Urinary bladder (tissue), 4 donors: ENCODE results near the gene VASN. TPM values are rescaled to one million over a fixed set of nuclear protein-coding genes. Genes with fewer than 3 reads are reported as not detected.

Source experiments
- DNase-seq: peaks from one replicate; pipeline ENCODE4 v3.0.0-alpha.2; 2015; ENCODE audit errors: extremely low spot score
- H3K27ac ChIP-seq: one replicate; pipeline ENCODE4 v1.5.1; 2013; ENCODE audit warnings: low read depth, mild to moderate bottlenecking, moderate library complexity
- H3K36me3 ChIP-seq: one replicate; pipeline ENCODE4 v1.6.1; 2013; ENCODE audit warnings: mild to moderate bottlenecking, moderate library complexity; ENCODE audit not compliant: insufficient read depth
- H3K4me1 ChIP-seq: one replicate; pipeline ENCODE4 v1.6.1; 2013; ENCODE audit warnings: mild to moderate bottlenecking, moderate library complexity; ENCODE audit not compliant: insufficient read depth
- H3K4me3 ChIP-seq: one replicate; pipeline ENCODE4 v1.5.1; 2013; ENCODE audit warnings: low read depth, low read length
- WGBS: extraction: QIAGEN DNeasy Blood & Tissue Kit; methylation state at CpG from one replicate; pipeline ENCODE4 v1.1.7; 2013; 5-methylcytosine and 5-hydroxymethylcytosine counted together
- polyA plus RNA-seq: library from polyadenylated mRNA; stranded (reverse); fragments of 200-250 nt; gene quantifications from one replicate; pipeline ENCODE4 v1.2.3, GENCODE V29; 2013
- total RNA-seq: library from RNA; depleted of rRNA; stranded (reverse); fragments of >200 nt; gene quantifications from one replicate; pipeline ENCODE4 v1.2.3, GENCODE V29; 2014
- donor health status: healthy with polysubstance abuse.
- donor health status: healthy.

Gene VASN
- total and polyA plus RNA-seq, 2 donors = 20.8 to 47.6 TPM

GRCh38 chr16:4409081-4409932 is 37.7 kb downstream of the VASN start:
- DNase-seq = no peak
- Histone ChIP-seq H3K4me1 (no peaks in the 10 kb centered on the region), H3K27ac (no peak overlapping the region), H3K4me3 (no peak overlapping the region), H3K36me3 (peaks cover 2% of the 10 kb centered on the region)
- WGBS = 84% methylated on average over 19 of the region's 19 CpGs

DNA sequence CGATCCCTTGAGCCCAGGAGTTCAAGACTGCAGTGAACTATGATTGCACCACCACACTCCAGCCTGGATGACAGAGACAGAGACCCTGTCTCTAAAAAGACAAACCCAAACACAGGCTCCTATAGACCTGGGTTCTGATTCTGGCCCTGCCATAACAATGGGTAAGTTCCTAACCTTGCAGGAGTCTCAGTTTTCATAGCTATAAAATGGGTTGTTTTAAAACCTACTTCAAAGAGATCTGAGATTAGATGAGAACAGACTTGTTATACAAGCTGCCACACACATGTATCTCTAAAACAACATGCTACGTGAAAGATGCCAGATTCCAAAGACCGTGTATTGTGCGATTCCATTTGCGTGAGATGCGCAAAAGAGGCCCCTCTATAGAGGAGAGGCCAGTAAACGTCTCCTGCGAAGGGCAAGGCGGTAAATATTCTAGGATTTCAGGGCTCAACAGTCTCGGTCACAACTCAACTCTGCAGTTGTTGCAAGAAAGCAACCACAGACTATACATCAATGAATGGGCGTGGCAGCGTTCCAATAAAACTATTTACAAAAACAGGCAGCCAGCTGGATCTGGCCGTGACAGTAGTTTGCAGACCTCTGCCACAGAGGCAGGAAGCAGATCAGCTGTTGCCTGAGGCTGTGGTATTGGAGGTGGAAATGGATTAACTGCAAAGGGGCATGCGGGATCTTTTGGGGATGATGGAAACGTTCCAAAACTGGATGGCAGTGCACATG is 38.9 kb downstream of the VASN start:
- Histone ChIP-seq H3K4me3 (no peak overlapping the region), H3K27ac (no peak overlapping the region), H3K4me1 (no peaks in the 10 kb centered on the region), H3K36me3 (peaks cover 2% of the 10 kb centered on the region)
- peak; percentile 61 for DNase-seq
- WGBS = 46% methylated on average over 15 of the region's 15 CpGs

DNA sequence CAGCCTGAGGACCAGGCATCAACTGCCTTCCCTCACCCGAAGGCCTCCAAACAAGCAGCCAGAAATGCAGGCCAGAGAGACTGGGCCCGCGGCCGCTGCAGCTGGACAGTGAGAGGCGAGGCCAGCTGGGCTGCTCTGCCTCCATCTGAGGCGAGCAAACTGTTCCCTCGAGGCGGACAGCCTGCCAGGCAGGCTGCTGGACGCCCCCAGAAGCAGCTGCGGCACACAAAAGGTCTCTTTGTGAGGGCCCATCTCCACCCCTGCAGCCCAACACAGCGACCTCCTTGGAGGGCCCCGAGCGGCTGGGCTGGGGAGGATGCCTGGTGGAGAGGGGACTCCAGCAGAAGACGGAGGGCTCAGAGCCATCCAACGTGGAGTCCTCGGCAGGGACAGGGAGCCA is 40.0 kb downstream of the VASN start:
- 58% methylated on average over 16 of the region's 16 CpGs for WGBS
- no peak overlapping the region for H3K4me3 ChIP-seq
- H3K27ac ChIP-seq = no peak overlapping the region
- no peaks in the 10 kb centered on the region for H3K4me1 ChIP-seq
- H3K36me3 ChIP-seq = peaks cover 2% of the 10 kb centered on the region
- no peak for DNase-seq

- no peak overlapping the region for H3K27ac ChIP-seq
- H3K36me3 ChIP-seq = peaks cover 2% of the 10 kb centered on the region
- WGBS = 89% methylated on average over 8 of the region's 8 CpGs
- DNase-seq = no peak
- H3K4me1 ChIP-seq = no peaks in the 10 kb centered on the region
- no peak overlapping the region for H3K4me3 ChIP-seq
Observed at GRCh38 chr16:4412159-4412558, 40.5 kb downstream of the VASN start.

DNA sequence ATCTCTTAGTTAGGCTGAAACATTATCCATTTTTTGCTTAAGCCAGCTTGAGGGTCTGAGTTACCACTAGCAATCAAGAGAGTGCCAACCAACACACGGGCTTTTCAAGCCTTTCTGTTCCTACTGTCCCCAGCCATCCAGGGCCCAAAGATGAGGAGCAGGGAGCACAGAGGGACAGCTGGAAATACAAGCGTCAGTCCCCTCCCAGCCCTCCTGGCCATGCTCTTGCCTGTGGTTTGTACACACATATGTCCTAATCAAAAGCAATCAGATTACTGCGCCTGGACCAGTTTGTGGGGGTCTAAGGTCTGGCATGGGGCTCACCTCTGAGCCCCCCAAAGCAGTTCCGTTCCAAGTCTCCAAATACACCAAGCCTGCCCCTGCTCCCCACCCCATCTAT is 41.2 kb downstream of the VASN start:
- DNase-seq = no peak
- Histone ChIP-seq H3K27ac (no peak overlapping the region), H3K36me3 (no peaks in the 10 kb centered on the region), H3K4me1 (no peaks in the 10 kb centered on the region), H3K4me3 (no peak overlapping the region)
- WGBS = 96% methylated on average over 4 of the region's 4 CpGs

DNA sequence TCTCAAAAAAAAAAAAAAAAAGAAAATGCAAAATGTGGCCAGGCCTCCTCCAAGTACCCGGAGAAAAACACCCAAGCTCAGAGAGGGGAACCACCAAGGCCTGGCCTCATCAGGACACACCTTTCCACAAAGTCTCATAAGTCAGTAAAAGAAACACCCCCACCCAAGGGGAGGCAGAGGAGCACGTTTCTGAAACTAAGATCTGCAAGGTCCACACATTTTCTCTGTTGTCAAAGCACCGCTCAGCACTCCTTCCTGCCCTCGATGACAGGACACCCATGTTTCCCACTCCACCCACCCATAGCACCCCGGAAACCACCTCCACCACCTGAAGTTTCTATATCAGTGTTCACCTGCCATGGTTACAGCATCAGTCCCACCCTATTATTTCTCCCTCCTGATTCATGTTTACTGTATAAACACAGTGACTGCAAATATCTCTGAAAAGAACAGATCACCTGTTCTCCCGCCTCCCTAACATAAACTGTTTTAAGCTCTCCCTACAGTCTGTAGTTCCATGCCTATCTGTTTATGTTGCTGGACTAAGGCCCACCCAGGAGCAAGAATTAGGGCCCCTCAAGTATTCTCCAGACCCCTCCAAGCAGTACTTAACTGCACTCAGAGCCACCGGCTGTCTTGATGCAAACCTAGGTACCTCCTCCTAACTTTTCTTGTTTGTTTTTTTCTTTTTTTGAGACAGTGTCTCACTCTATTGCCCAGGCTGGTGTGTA is 42.7 kb downstream of the VASN start:
- H3K4me3 ChIP-seq = no peak overlapping the region
- WGBS = 89% methylated on average over 7 of the region's 7 CpGs
- no peaks in the 10 kb centered on the region for H3K4me1 ChIP-seq

DNA sequence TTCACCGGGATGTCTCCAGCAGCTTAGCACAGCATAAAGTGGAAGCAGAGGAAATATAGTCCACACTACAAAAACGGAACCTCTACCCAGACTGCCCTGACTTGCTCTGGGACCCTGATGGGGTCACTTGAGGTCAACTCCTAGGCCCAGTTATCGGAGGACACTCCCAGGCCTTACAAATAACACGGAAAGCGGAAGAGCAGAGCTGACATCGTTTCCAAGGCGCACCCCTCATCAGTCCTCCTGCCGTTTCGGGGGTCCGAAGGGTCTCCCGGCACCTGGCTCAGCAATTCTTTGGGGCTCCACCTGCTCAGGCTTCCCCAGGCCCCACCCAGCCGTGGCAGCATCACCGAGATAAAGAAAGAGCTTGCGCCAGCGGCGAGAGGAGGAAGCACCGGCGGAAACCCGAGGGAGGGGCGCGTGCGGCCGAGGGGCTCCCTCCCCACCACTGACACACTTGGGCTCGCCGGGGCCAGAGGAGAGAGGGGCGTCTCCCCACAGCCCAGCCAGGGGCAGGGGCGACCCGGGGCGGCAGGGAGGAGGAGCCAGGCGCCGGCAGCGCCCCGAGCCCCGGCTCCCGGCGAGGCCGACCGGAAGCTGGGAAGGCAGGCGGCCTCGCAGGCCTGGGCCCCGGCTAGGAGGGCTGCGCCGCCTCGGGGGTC is 44.0 kb downstream of the VASN start:
- WGBS = 3% methylated on average over 44 of the region's 44 CpGs
- no peaks in the 10 kb centered on the region for H3K4me1 ChIP-seq
- H3K4me3 ChIP-seq = peak overlapping the region; percentile 84
- no peak for DNase-seq
- peak overlapping the region; percentile 60 for H3K27ac ChIP-seq
- no peaks in the 10 kb centered on the region for H3K36me3 ChIP-seq

More for the DNA sequence above, 42.7 kb downstream of the VASN start:
- no peaks in the 10 kb centered on the region for H3K36me3 ChIP-seq
- DNase-seq = no peak
- H3K27ac ChIP-seq = no peak overlapping the region

DNA sequence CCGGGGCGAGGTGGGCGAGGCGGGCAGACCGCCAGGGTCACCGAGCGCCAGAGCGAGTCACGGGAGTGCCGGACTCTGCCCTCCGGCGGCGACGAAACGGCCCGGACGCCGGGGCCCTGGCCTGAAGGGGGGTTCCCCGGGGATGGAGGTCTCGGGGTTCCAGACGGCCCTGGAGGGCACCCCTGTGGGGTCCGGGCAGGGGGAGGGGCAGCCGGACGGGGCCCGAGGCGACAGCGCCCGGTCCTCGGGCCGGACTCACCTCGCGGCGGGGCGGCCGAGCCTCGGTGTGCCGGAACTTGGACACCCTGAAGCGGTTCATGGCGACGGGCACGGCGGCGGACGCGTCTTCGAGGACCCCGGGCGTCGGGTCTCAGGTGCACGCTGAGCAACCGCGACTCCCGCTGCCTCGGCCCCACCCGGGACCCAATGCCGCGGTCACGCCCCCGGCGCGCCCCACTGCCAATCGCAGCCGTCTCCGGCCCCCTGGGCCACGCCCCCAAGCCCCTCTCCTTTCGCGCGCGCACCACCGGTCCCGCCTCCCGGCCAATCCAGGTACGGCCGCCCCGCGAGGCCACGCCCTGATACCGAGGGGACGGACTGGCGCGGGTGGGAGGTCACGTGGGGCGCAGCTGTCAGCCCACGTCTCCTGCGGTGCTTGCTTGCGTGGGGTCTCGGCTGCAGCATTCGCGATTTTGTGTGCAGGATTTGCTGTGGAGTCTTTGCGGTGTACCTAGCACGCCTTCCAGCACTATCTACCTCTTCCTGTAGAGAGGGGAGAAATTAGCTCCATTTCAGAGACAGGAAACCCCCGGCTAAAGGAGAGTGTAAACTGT is 44.8 kb downstream of the VASN start, which contains the start of gene CORO7:
Gene CORO7 (minus strand): TSS at position 397 of the 833 bp plus-strand sequence. CDS start 78 bp downstream, at position 319.
- Histone ChIP-seq H3K4me1 (no peaks in the 10 kb centered on the region), H3K4me3 (peak within 1 kb of the TSS; percentile 84), H3K27ac (peak within 1 kb of the TSS; percentile 60), H3K36me3 (no peaks in the 10 kb centered on the region)
- peak; percentile 66 for DNase-seq
- WGBS = under 1% methylated on average over 92 of the region's 92 CpGs

- WGBS = 75% methylated on average over 7 of the region's 7 CpGs
Observed at GRCh38 chr16:4419402-4419959, 47.8 kb downstream of the VASN start.

GRCh38 chr16:4420505-4421105 is 49.0 kb downstream of the VASN start:
- H3K4me3 ChIP-seq = no peak overlapping the region
- H3K4me1 ChIP-seq = no peaks in the 10 kb centered on the region
- DNase-seq = no peak
- H3K27ac ChIP-seq = no peak overlapping the region
- 76% methylated on average over 8 of the region's 8 CpGs for WGBS
- no peaks in the 10 kb centered on the region for H3K36me3 ChIP-seq

More at GRCh38 chr16:4419402-4419959, 47.8 kb downstream of the VASN start:
- DNase-seq = no peak
- H3K4me3 ChIP-seq = no peak overlapping the region
- no peaks in the 10 kb centered on the region for H3K36me3 ChIP-seq
- H3K4me1 ChIP-seq = no peaks in the 10 kb centered on the region
- H3K27ac ChIP-seq = no peak overlapping the region

DNA sequence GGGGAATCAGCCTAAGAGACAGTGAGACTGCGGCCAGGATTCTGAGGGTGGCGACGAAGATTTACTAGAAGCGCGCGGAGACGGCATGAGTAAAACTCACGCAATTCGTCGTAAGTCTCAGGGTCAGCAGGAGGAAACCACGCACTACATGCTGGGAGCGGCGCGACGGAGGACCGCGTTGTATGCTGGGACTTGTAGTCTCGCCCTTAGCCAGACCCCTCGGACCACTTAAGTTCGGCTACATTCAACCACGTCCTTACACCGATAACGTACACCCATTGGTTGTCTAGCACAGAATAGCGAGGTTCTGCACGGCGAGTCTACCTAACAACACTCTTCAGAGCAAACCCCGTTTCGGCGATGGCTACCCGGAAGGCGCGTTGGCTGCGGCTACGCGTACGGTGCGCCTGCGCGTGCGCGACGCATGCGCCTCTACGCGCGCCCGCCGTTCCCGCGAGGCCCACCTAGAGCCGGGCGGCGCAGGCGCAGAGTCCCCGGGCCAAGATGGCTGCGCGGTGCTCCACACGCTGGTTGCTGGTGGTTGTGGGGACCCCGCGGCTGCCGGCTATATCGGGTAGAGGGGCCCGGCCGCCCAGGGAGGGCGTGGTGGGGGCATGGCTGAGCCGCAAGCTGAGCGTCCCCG is 53.9 kb downstream of the VASN start, which contains the start of gene DNAJA3:
Gene DNAJA3 (plus strand): TSS at position 491 of the 643 bp plus-strand sequence. CDS start 14 bp downstream, at position 505.
- Histone ChIP-seq H3K36me3 (no peaks in the 10 kb centered on the region), H3K4me3 (peak within 1 kb of the TSS; percentile 73), H3K27ac (peak within 1 kb of the TSS; percentile 92), H3K4me1 (no peaks in the 10 kb centered on the region)
- DNase-seq = peak; percentile 87
- WGBS = under 1% methylated on average over 68 of the region's 68 CpGs
